RCC 7860 (cell line): ENCODE measurements around the gene CCDC47.
"Not testable (repeated sequence)": the region's sequence is repeated elsewhere in the genome, so short reads cannot be mapped to it uniquely, and the experiment has no call there.

Experiments
- DNase-seq: peaks from one replicate; pipeline ENCODE4 v3.0.0-alpha.2; 2015; ENCODE audit warnings: low spot score
- FAIRE-seq: peaks from 2 replicates; lab custom pipeline; 2012; peaks lifted over from hg19 to GRCh38; lab: Jason Lieb, UNC

Gene CCDC47, protein sequence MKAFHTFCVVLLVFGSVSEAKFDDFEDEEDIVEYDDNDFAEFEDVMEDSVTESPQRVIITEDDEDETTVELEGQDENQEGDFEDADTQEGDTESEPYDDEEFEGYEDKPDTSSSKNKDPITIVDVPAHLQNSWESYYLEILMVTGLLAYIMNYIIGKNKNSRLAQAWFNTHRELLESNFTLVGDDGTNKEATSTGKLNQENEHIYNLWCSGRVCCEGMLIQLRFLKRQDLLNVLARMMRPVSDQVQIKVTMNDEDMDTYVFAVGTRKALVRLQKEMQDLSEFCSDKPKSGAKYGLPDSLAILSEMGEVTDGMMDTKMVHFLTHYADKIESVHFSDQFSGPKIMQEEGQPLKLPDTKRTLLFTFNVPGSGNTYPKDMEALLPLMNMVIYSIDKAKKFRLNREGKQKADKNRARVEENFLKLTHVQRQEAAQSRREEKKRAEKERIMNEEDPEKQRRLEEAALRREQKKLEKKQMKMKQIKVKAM

GRCh38 chr17:63773272-63774140 is at the start of gene CCDC47:
TSS of gene CCDC47 (minus strand) at chr17:63773597. CDS start at chr17:63766175, 7,422 bp downstream.
- DNase-seq (peak; percentile 97), FAIRE-seq (peak; percentile 88)

DNA sequence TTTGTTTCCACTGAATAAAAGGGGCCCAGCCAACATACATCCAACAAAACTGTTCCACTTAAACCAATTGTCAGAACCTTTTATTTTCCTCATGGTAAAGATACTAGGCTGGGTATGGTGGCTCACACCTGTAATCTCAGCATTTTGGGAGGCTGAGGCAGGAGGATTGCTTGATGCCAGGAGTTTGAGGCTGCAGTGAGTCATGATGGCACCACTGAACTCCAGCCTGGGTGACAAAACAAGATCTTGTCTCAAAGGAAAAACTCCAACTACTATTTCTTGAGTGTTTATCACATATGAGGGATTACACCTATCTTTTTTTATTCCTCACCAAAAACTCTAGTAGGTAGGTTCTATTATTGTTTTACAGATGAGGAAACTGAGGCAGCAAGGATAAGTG is 49.1 kb upstream of the CCDC47 start:
- DNase-seq (no peak), FAIRE-seq (no peak)

DNA sequence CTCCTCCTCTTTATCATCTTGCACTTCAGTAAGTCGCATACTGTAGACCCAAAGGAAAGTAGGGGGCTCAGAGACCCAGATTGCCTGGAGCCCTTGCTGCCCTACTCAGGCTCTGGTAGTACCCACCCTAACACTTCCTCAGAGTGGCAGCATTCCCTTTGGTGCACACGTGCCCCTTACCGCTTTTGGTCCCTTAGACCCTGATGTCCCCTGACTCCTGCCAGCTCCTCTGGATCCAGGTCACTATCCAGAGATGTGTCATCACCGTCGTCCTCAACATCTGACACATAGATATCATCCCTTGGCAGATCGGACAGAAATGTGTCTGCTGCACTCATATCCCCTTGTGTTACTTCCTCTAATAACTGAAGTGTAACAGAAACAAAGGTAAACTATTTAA is 48.4 kb upstream of the CCDC47 start:
- no peak for DNase-seq
- FAIRE-seq: no peak

- FAIRE-seq (no peak), DNase-seq (no peak)
These were observed 47.7 kb upstream of the CCDC47 start for GRCh38 chr17:63820963-63821561.

DNA sequence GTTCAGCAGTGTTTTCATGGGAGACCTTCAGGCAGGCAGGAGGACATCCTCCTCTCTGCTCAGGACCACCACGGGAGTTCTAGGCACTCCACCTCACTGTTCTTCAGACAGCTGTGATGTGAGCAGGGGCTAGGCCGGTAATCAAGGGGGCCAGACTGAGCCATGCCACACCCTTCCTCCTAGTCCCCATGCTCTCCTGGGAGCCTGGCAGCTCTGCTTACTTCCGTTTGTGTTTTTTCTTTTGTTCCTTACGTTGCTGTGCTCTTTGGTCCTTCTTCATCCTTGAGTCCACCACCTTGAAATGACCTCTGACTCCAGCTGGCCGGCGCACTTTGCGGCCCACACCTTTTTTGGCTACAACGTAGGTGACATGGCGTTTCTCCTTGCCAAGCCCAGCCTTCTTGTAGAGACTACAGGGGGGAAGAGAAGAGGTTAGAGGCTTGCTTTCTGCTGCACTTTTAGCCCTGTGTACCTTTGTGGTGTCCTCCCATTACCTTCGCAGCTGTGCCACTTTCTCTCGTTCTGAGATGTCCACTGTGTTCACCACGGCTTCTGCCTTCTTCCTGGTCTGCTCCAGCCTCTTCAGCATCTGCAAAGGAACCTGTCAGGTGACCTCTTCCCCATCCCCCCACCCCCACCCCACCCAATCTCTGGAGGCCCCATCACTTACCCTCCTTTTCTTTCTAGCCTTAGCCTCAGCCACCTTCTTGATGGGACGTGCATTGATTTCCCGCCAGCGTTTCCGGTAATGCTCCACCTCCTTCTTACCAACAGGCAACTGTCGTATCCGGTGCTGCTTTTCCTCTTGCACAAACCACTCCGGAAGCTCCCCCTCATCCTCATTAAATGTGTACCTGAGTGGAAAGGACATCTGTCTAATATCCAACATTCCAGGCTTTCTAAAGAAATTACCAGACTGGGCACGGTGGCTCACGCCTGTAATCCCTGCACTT is 46.5 kb upstream of the CCDC47 start:
- no peak for FAIRE-seq
- no peak for DNase-seq

DNA sequence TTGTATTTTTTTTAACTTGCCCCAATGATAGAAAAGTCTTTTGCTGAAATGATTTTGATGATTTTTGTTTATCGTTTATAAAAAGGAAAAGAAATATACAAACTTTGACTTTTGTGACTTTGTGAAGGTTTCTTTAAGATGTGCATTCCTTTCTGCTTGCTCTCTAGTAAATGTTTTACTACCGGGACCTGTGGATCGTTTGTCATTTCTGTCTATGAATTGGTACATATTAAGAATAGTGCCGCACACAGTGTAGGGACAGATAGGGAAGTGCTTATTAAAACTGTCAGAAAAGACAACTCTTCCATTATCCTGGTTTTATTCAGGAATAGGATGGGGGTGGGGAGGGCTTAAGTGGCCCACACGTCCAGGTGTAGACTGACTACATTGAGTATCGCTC is 45.7 kb upstream of the CCDC47 start:
- peak; percentile 87 for FAIRE-seq
- peak; percentile 55 for DNase-seq

- no peak for FAIRE-seq
- no peak for DNase-seq
These were observed 44.5 kb upstream of the CCDC47 start for GRCh38 chr17:63817736-63818385.

DNA sequence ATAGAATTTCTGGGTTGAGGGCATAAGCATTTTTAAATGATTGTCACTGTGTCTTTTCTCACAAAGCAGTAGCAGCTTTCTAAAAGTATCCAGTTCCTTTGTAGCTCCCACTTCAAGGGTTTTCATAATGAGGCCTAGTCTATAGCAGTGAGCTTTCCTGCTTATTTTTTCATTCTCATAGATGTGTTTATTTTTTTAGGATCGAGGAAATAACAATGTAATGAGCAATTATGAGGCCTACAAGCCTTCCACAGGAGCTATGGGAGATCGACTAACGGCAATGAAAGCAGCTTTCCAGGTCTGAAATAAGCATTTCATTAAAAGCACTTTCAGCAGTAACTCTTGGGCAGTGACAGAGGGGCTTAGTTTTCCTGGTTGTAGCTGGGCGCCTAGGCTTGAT is 43.3 kb upstream of the CCDC47 start:
- DNase-seq (no peak), FAIRE-seq (no peak)

GRCh38 chr17:63816123-63816522 is 42.7 kb upstream of the CCDC47 start:
- no peak for FAIRE-seq
- DNase-seq: no peak

- DNase-seq: no peak
- FAIRE-seq: no peak
These were observed 36.6 kb upstream of the CCDC47 start for GRCh38 chr17:63809970-63810369.

GRCh38 chr17:63805591-63805990 is 32.2 kb upstream of the CCDC47 start:
- DNase-seq: no peak
- FAIRE-seq: no peak

DNA sequence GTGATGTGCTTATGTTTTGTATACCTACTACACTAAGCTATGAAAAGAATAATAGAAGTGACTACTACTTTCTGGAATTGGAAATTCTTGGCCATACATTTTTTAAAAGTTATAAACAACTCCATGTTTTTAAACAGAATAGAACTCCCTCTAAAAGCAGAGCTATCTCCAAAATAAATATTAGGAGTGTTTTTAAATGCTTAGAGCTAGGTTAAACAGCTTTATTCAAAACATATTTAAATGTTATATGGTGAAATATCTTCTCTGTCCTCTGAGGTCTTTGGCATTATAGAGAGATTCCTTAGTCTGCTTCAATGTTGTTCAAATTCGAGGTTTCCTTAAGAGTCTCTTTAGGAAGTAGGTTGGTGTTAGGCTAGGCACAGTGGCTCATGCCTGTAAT is 30.9 kb upstream of the CCDC47 start:
- DNase-seq: no peak
- FAIRE-seq: no peak

- no peak for DNase-seq
- no peak for FAIRE-seq
These were observed 27.4 kb upstream of the CCDC47 start for GRCh38 chr17:63800783-63801182.

GRCh38 chr17:63798572-63799106 is 25.2 kb upstream of the CCDC47 start:
- DNase-seq: no peak
- FAIRE-seq: no peak

GRCh38 chr17:63796375-63796774 is 23.0 kb upstream of the CCDC47 start:
- not testable (repeated sequence) for FAIRE-seq

DNA sequence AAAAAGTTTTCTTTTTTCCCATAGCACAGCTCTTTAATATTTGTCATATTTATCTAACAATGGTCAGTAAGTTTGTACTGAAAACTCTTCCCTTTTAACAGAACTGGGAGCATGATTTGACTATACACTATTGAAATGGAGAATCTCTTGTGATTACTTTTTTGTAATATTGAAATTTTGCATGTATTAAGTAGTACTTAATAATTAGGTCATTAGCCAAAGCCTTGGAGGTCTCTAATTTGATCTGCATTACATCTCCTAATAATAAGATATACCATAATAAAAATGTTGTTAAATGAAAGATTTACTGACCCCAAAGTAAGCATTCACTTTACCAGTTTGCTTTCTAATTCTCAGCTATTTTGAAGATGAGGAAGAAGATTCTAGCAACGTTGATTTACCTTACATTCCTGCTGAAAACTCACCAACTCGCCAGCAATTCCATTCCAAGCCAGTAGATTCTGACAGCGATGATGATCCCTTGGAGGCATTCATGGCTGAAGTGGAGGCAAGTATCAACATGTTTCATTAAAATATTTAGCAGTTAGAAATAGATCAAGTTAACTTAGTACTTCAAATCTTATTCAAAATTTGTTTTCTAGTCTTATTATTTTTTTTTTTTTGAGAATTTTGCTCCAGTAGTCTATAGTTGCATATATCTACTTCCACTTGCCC is 18.8 kb upstream of the CCDC47 start:
- DNase-seq (no peak), FAIRE-seq (no peak)

More at GRCh38 chr17:63796375-63796774, 23.0 kb upstream of the CCDC47 start:
- DNase-seq: not testable (repeated sequence)

GRCh38 chr17:63790057-63790456 is 16.7 kb upstream of the CCDC47 start:
- no peak for DNase-seq
- FAIRE-seq: no peak

- FAIRE-seq (no peak), DNase-seq (no peak)
These were observed 13.7 kb upstream of the CCDC47 start for GRCh38 chr17:63786971-63787711.
